ENCODE results near the gene ZCCHC7.
"Not testable (repeated sequence)": the region's sequence is repeated elsewhere in the genome, so short reads cannot be mapped to it uniquely, and the experiment has no call there.

The ZCCHC7 gene

GRCh38 chr9:37259951-37260350 lies 139.6 kb downstream of the ZCCHC7 start:
- DNase-seq, result no peak

DNA sequence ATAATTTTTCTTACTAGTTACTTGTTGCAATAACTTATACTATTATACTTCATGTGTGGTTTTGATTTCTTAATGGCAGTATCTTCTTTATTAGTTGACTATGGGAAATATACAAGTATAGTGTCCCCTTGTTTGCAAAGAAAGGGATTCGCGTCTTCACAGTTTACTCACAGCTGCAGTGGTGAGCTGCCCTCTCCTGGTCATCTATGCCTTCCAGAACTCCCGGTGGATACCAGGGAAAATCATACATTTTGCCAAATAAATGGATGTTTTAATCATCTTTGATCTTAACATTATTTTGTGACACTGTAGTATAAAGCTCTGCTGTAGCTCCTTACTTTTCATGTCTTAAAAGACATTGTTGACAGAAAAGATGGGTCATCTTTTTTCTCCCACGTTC lies 142.0 kb downstream of the ZCCHC7 start:
- peak; percentile 13 for DNase-seq

- no peak for DNase-seq
These were observed 144.2 kb downstream of the ZCCHC7 start for GRCh38 chr9:37264539-37264938.

GRCh38 chr9:37266630-37267029 lies 146.3 kb downstream of the ZCCHC7 start:
- no peak for DNase-seq

DNA sequence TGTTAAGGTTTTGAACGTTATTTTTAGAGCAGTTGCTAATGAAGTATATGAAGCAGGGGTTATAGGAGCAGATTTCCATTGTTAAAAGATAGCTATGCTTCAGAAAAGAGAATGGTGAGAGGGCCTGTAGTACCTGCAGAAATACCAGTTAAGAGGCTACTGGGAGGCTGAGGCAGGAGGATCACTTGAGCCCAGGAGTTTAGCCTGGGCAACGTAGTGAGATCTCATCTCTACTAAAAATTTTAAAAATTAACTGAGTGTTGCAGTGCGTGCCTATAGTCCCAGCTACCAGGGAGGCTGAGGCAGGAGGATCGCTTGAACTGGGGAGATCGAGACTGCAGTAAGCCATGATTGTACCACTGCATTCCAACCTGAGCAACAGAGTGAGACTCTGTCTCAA lies 148.8 kb downstream of the ZCCHC7 start:
- DNase-seq, result no peak

DNA sequence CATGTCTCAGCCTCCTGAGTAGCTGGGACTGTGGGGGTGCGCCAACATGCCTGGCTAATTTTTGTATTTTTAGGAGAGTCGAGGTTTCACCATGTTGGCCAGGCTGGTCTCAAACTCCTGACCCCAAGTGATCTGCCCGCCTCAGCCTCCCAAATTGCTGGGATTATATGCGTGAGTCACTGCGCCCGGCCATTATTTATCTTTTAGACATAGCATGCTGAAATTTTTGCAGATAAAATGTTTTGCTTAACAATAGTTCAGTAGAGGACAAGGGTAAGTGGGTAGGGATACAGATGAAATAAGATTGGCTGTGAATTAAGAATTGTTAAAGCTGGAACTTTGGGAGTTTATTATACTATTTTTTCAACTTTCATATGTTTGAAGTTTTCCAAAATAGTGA lies 151.3 kb downstream of the ZCCHC7 start:
- no peak for DNase-seq

GRCh38 chr9:37273595-37273994 lies 153.2 kb downstream of the ZCCHC7 start:
- DNase-seq, result no peak

GRCh38 chr9:37281541-37281940 lies 161.2 kb downstream of the ZCCHC7 start:
- no peak for DNase-seq

DNA sequence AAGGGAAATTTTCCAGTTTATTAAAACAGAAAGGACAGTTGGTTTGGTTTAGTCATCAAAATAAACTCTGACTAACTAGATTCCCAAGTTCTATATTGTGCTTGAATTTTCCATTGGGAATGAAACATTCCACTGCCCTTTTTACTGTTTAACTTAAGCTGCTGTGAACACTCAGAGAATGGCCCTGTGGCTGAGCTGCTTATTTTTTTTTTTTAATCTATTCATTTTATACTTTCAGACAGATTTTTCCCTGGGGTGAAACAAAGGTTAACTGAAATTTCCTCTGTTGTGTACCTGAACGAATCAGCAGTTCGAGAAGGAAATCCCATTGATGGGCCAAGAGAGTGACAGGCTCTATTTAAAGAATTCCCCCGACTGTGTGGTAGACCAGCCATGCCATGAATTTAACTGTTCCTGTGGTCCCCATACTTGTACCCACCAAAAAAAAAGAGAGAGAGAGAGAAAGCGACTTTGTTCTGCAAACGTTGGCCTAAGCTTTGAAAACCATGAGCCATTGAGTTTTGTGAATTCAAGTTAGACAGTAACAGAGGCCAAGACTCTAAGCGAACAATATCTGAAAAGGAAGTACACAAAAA lies 163.5 kb downstream of the ZCCHC7 start:
- DNase-seq, result peak; percentile 78

GRCh38 chr9:37284636-37285035 lies 164.3 kb downstream of the ZCCHC7 start:
- peak; percentile 67 for DNase-seq

- DNase-seq, result no peak
These were observed 166.3 kb downstream of the ZCCHC7 start for GRCh38 chr9:37286530-37287175.

- DNase-seq, result no peak
These were observed 166.9 kb downstream of the ZCCHC7 start for GRCh38 chr9:37287317-37287716.

- no peak for DNase-seq
These were observed 169.3 kb downstream of the ZCCHC7 start for GRCh38 chr9:37289631-37290030.

DNA sequence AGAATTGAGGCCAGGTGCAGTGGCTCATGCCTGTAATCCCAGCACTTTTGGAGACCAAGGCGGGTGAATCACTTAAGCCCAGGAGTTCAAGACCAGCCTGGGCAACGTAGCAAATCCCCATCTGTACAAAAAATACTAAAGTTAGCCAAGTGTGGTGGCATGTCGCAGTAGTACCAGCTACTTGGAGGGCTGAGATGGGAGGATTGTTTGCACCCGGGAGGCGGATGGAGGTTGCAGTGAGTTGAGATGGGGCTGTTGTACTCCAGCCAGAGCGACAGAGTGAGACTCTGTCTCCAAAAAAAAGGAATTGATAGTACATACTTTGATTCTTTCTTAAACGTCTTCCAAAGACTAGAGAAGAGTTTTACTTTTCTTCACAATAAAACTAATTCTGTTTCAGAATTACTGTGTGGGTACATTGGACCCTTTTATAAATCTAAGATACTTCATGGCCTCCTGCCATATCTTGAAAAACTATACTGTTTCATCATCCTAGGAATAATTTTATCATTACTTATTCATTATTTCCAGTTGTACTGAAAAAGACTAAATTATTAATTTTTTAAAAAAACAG lies 170.1 kb downstream of the ZCCHC7 start:
- no peak for DNase-seq

DNA sequence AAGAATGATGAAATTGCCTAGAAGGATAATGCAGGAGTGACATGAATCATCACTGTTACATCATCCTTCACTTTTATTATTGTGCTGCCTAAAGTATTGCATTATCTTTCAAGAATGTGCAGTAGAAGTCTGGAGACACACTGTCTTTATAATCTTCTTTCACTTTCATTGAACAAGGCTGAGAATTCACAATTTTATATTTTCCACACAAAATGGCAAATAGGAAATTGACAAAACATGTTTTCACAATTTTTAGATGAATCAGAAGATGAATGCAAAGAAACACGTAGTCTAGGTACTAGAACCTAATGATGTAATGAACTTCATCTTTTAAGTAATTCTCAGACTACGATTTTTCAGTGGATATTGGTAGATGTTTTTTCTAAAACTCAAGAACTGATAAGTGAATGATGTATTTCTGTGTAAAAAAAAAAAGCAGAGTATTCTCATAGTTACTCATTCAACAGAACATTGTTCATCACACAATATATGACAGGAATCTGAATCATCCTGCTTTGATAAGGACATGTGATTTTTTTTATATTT lies 170.6 kb downstream of the ZCCHC7 start:
- DNase-seq, result peak; percentile 89

GRCh38 chr9:37291612-37292238 lies 171.4 kb downstream of the ZCCHC7 start:
- not testable (repeated sequence) for DNase-seq

GRCh38 chr9:37292896-37293295 lies 172.5 kb downstream of the ZCCHC7 start:
- DNase-seq, result no peak

DNA sequence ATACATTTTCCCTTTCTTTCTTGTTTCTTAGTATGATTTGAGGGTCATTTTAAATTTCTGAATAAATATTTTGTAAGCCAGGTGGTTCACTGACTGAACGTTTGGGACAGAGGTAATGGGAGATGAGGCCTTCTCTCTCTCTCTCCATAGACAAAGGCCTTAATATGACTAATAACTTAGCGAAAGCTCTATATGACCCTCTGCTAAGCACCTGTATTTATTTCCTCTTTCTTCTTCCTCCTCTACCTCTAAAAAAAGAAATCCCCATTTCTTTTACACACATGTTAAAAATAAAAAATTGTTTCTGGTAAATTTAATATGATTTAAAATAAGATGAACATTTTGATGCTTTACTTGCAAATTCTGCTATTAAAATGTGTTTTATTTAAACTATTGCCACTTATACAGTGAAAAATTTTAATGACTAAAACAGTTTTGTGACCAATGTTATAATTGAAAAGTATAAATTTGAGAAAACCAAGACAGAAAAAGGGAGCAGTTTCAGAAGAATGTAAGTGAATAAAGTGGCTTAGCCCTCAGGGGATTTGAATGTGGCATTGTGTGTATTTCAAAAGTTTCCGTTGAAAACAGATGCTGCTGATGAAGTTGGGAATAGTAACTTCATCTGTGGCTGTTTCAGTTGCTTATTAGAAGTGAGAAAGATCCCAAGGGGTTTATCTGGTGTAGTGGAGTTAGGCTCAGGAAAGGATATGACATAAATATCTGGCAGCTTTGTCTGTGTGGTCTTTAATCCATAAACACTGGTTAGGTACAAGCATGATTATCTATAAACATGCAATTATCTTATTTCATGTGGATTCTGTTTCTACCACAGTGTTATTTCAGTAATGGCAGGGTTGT lies 173.5 kb downstream of the ZCCHC7 start:
- peak; percentile 43 for DNase-seq

GRCh38 chr9:37295178-37295577 lies 174.8 kb downstream of the ZCCHC7 start:
- DNase-seq, result no peak

GRCh38 chr9:37295796-37296195 lies 175.4 kb downstream of the ZCCHC7 start:
- DNase-seq, result no peak

DNA sequence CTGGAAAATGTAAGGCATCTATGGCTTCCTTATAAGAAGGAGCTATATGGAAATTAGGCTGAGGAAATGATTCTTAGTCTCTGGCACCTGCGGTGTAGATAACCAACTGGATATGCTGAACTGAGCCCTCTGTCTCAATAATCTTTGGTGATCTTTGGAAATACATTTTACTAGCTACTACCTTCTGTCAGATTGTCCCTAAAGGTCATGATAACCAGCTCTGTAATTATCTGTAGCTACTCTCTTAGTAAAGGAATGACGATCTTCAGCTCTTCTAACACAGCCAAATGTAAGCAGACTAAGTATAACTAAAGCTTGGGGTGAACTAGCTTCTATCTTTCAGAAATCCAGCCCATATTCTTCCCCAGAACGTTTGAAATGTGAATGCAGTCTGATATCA lies 177.2 kb downstream of the ZCCHC7 start:
- DNase-seq, result no peak

- peak; percentile 38 for DNase-seq
These were observed 180.2 kb downstream of the ZCCHC7 start for GRCh38 chr9:37300620-37301019.

All from fibroblast of upper back skin (primary cell).